Measurements from ENCODE around the gene EED. TPM values are rescaled to one million over a fixed set of nuclear protein-coding genes. Genes with fewer than 3 reads are reported as not detected.

The EED gene
- total RNA-seq, 1 donor from 2014 or later: 32.4 TPM

DNA sequence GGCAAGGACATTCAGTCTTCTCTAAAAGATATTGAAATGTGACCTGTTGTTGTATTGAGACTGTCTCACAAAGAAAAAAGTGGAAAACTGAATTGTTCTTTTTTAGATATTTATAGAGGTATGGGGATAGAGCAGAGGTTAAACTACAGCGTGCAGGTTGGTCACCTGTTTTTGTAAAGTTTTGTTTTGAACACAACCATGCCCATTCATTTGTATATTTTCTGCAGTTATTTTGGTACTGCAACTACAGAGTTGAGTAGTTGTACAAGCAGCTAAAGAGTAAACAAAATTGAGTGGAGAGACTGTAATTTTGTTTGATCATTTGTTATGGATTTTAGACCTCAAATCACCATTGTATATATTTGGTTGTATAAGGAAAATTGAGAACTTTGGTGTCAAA is 11.3 kb downstream of the EED start:
- Mint-ChIP-seq H3K27me3 (ENCODE audit: low read depth) (no peaks in the 10 kb centered on the region), H3K27ac (peak overlapping the region; percentile 34), H3K4me3 (no peak overlapping the region), H3K4me1 (peaks cover 12% of the 10 kb centered on the region), H3K36me3 (peaks cover 8% of the 10 kb centered on the region), H3K9me3 (no peaks in the 10 kb centered on the region)
- no peak for DNase-seq (ENCODE audit: low spot score in 2 of 2, unreplicated experiment in 2 of 2)
- TF ChIP-seq, protein P1, sequence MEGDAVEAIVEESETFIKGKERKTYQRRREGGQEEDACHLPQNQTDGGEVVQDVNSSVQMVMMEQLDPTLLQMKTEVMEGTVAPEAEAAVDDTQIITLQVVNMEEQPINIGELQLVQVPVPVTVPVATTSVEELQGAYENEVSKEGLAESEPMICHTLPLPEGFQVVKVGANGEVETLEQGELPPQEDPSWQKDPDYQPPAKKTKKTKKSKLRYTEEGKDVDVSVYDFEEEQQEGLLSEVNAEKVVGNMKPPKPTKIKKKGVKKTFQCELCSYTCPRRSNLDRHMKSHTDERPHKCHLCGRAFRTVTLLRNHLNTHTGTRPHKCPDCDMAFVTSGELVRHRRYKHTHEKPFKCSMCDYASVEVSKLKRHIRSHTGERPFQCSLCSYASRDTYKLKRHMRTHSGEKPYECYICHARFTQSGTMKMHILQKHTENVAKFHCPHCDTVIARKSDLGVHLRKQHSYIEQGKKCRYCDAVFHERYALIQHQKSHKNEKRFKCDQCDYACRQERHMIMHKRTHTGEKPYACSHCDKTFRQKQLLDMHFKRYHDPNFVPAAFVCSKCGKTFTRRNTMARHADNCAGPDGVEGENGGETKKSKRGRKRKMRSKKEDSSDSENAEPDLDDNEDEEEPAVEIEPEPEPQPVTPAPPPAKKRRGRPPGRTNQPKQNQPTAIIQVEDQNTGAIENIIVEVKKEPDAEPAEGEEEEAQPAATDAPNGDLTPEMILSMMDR (IDR thresholded peaks at IDR 0.05; ENCODE audit: unreplicated experiment): no peak

DNA sequence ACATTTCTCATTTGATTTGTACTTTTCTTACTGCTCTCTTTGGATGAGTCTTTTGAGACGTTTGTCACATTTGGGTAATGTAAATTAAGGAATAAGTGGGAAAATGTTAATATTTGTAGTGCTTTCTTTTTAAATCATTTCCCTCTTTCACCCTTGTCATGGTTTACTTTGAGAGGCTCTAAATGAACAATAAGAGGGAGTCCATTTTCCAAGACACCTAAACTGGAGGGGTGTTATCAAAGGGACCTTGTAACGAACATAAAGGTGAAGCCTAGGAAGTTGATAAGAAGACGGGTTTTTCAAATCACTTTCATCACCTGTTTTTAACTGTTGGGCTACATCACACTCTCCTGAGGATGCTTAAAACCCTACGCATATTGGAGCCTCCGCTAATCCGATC is 12.1 kb downstream of the EED start:
- Mint-ChIP-seq H3K27ac (no peak overlapping the region), H3K9me3 (no peaks in the 10 kb centered on the region), H3K4me3 (no peak overlapping the region), H3K36me3 (peaks cover 8% of the 10 kb centered on the region), H3K4me1 (peaks cover 7% of the 10 kb centered on the region), H3K27me3 (ENCODE audit: low read depth) (no peaks in the 10 kb centered on the region)
- TF ChIP-seq, protein P1 (IDR thresholded peaks at IDR 0.05; ENCODE audit: unreplicated experiment): no peak
- no peak for DNase-seq (ENCODE audit: low spot score in 2 of 2, unreplicated experiment in 2 of 2)

DNA sequence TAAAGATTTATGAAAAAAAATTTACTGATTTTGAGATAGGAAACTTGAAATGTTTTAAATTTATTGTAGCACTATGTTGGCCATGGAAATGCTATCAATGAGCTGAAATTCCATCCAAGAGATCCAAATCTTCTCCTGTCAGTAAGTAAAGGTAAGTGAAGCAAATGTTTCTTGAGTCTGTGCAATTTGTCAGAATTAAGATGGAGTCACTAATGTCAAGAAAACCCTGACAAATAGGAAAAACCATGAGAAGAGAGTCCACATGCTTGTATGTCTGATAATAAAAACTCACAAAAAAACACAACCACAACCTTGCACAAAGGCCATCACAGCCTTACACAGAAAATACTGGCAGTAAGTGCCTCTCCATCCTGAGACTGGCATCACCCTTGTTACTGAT is 12.9 kb downstream of the EED start:
- Mint-ChIP-seq H3K4me3 (no peak overlapping the region), H3K36me3 (peaks cover 12% of the 10 kb centered on the region), H3K4me1 (peaks cover 7% of the 10 kb centered on the region), H3K27ac (peak overlapping the region; percentile 74), H3K9me3 (no peaks in the 10 kb centered on the region), H3K27me3 (ENCODE audit: low read depth) (no peaks in the 10 kb centered on the region)
- TF ChIP-seq, protein P1 (IDR thresholded peaks at IDR 0.05; ENCODE audit: unreplicated experiment): no peak
- no peak for DNase-seq (ENCODE audit: low spot score in 2 of 2, unreplicated experiment in 2 of 2)

DNA sequence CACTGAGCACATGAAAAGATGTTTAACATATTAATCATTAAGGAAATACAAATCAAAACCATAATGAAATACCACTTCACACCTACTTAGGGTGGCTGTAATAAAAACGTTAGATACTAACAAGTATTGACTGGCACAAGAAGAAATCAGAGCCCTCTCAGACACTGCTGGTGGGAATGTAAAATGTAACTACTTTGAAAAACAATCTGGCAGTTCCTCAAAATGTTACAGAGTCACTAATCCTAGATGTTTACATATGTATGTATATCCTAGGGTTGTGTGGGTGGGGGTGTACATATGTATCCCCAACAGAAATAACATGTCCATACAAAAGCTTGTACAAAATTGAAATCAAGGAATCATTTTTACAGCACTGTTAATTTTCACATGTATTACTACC is 15.2 kb downstream of the EED start:
- TF ChIP-seq, protein P1 (IDR thresholded peaks at IDR 0.05; ENCODE audit: unreplicated experiment): no peak
- no peaks in the 10 kb centered on the region for H3K27me3 Mint-ChIP-seq (ENCODE audit: low read depth)
- H3K36me3 Mint-ChIP-seq: peaks cover 25% of the 10 kb centered on the region

DNA sequence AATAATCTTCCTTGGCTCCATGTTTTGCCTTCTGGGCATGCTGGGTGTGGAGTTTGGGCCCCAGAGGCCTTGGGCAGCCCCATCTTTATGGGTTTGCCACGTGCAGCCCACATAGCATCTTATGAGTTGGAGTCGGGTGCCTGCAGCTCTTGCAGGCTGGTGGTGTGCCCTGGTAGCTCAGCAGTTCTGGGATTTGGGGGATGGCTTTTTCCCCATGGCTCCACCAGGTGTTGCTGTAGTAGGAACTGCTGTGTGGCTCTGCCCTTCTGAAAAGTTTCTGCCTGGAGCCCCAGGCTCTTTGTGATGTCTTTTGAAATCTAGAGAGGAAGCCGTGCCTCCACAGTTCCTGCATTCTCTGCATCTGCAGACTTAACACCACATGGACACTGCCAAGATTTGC is 16.8 kb downstream of the EED start:
- Mint-ChIP-seq H3K36me3 (peaks cover 28% of the 10 kb centered on the region), H3K27me3 (ENCODE audit: low read depth) (no peaks in the 10 kb centered on the region), H3K9me3 (peaks cover 5% of the 10 kb centered on the region), H3K4me1 (peaks cover 7% of the 10 kb centered on the region), H3K27ac (no peak overlapping the region), H3K4me3 (no peak overlapping the region)
- DNase-seq (ENCODE audit: low spot score in 2 of 2, unreplicated experiment in 2 of 2): no peak
- TF ChIP-seq, protein P1 (IDR thresholded peaks at IDR 0.05; ENCODE audit: unreplicated experiment): no peak

More for the DNA sequence above, 15.2 kb downstream of the EED start:
- peaks cover 5% of the 10 kb centered on the region for H3K9me3 Mint-ChIP-seq
- no peak for DNase-seq (ENCODE audit: low spot score in 2 of 2, unreplicated experiment in 2 of 2)
- H3K4me3 Mint-ChIP-seq: no peak overlapping the region
- peaks cover 7% of the 10 kb centered on the region for H3K4me1 Mint-ChIP-seq
- H3K27ac Mint-ChIP-seq: no peak overlapping the region

DNA sequence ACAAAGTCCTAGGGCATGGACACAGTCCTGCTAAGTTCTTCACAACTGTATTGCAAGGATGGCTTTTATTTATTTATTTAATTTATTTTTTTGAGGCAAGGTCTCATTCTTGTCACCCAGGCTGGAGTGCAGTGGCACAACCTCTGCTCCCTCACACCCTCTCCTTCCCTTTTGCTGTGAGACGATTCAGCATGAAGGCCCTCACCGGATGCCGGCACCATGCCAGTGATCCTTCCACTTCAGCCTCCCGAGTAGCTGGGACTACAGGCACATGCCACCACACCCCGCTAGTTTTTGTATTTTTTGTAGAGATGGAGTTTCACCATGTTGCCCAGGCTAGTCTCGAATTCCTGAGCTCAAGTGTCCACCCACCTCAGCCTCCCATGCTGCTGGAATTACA is 17.8 kb downstream of the EED start:
- Mint-ChIP-seq H3K27ac (no peak overlapping the region), H3K4me1 (peaks cover 7% of the 10 kb centered on the region), H3K4me3 (no peak overlapping the region), H3K27me3 (ENCODE audit: low read depth) (no peaks in the 10 kb centered on the region), H3K9me3 (peaks cover 5% of the 10 kb centered on the region), H3K36me3 (peaks cover 26% of the 10 kb centered on the region)
- TF ChIP-seq, protein P1 (IDR thresholded peaks at IDR 0.05; ENCODE audit: unreplicated experiment): no peak
- DNase-seq (ENCODE audit: low spot score in 2 of 2, unreplicated experiment in 2 of 2): no peak
